ENCODE results near the gene VWA7. TPM values are rescaled to one million over a fixed set of nuclear protein-coding genes. Genes with fewer than 3 reads are reported as not detected.
A peak's percentile ranks its signal among the peaks of the same experiment; 100 is the strongest.

The VWA7 gene
- total RNA-seq, 1 experiment from 2014 or later = 2.5 TPM

DNA sequence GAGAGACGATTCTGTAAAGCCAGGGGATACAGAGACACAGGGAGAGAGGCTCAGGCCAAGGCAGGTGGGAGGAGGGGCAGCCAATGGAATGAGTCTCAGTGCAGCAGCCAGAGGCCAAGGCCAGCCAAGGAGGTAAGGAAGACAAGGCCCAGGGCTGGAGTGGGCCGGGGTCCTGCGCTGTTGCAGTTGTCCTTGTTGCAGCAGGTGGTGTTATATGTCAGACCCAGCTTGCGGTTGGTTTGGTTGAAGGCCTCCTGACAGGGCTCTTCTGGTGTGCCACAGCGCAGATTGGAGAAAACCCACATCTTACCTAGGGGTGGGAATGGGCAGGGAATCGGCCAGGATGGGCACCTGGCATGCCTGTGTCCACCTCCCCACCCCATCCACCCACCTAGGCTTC, 58.1 kb downstream of the VWA7 start:
- H4K91ac ChIP-seq (ENCODE audit: insufficient read length, low read depth, low read length) = no peak overlapping the region
- H4K5ac ChIP-seq (ENCODE audit: insufficient read length, low read depth, low read length) = no peak overlapping the region
- H3K23ac ChIP-seq (ENCODE audit: insufficient read length, low read depth, low read length) = no peak overlapping the region
- no peak overlapping the region for H3K27ac ChIP-seq (ENCODE audit: insufficient read length, low read depth, low read length)
- no peak overlapping the region for H3K4me2 ChIP-seq (ENCODE audit: insufficient read depth, insufficient read length, low read length)
- peak overlapping the region in 2 of 3 experiments; percentile 87 to 90; a peak in 3 of 7 replicates for H3K27ac Mint-ChIP-seq
- H3K27me3 Mint-ChIP-seq (ENCODE audit: low read depth) = no peaks in the 10 kb centered on the region
- TF ChIP-seq, protein P1, sequence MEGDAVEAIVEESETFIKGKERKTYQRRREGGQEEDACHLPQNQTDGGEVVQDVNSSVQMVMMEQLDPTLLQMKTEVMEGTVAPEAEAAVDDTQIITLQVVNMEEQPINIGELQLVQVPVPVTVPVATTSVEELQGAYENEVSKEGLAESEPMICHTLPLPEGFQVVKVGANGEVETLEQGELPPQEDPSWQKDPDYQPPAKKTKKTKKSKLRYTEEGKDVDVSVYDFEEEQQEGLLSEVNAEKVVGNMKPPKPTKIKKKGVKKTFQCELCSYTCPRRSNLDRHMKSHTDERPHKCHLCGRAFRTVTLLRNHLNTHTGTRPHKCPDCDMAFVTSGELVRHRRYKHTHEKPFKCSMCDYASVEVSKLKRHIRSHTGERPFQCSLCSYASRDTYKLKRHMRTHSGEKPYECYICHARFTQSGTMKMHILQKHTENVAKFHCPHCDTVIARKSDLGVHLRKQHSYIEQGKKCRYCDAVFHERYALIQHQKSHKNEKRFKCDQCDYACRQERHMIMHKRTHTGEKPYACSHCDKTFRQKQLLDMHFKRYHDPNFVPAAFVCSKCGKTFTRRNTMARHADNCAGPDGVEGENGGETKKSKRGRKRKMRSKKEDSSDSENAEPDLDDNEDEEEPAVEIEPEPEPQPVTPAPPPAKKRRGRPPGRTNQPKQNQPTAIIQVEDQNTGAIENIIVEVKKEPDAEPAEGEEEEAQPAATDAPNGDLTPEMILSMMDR (conservative IDR thresholded peaks at IDR 0.05) = no peak
- H3K9me3 Mint-ChIP-seq = no peaks in the 10 kb centered on the region
- no peaks in the 10 kb centered on the region for H3K36me3 Mint-ChIP-seq (ENCODE audit: insufficient read depth in 1 of 3, low read depth in 3 of 3)
- no peak overlapping the region for H3K56ac ChIP-seq (ENCODE audit: insufficient read length, low read depth, low read length)
- H2AK5ac ChIP-seq (ENCODE audit: insufficient read length, low read length) = no peak overlapping the region
- no peak overlapping the region for H3K14ac ChIP-seq (ENCODE audit: insufficient read depth, low read length)
- no peak overlapping the region for H3T11ph ChIP-seq (ENCODE audit: low read length)
- no peak overlapping the region for H3K4ac ChIP-seq (ENCODE audit: low read depth, low read length)
- no peak overlapping the region for H2BK15ac ChIP-seq (ENCODE audit: low read depth, low read length)
- no peak overlapping the region for H2AFZ ChIP-seq (ENCODE audit: low read length)
- H4K8ac ChIP-seq (replicated peaks; ENCODE audit: insufficient read length, low read depth, low read length) = no peak overlapping the region
- H4K20me1 ChIP-seq (ENCODE audit: control insufficient read depth, insufficient read depth, insufficient read length) = no peaks in the 10 kb centered on the region
- no peaks in the 10 kb centered on the region for H3K27me3 ChIP-seq (ENCODE audit: insufficient read depth, low read length)
- DNase-seq = no peak
- no peaks in the 10 kb centered on the region for H3K23me2 ChIP-seq (ENCODE audit: insufficient read length, low read depth, low read length, poor library complexity, severe bottlenecking)
- peaks cover 27 to 38% of the 10 kb centered on the region in 2 experiments for H3K4me1 Mint-ChIP-seq
- H2BK5ac ChIP-seq (ENCODE audit: insufficient read length, low read length) = no peak overlapping the region
- peak overlapping the region in 1 of 2 experiments; percentile 13; a peak in 2 of 5 replicates for H3K4me3 Mint-ChIP-seq
- WGBS (ENCODE audit: extremely low coverage, insufficient read length, low lambda C conversion rate) = no CpG with 5 or more reads among the region's 6 CpGs
- H3K79me1 ChIP-seq (ENCODE audit: insufficient read depth, low read depth, low read length, poor library complexity, severe bottlenecking) = no peaks in the 10 kb centered on the region
- no peaks in the 10 kb centered on the region for H3K9me3 ChIP-seq (ENCODE audit: control insufficient read depth, low read depth, low read length)
- H3K4me1 ChIP-seq (ENCODE audit: insufficient read depth, low read length) = peaks cover 10% of the 10 kb centered on the region; the same call in 1 of the 2 replicates
- H3K79me2 ChIP-seq (ENCODE audit: insufficient read depth, low read length) = no peaks in the 10 kb centered on the region
- no peak overlapping the region for H3K18ac ChIP-seq (ENCODE audit: insufficient read length, low read depth, low read length)
- no peak overlapping the region for H2BK20ac ChIP-seq (ENCODE audit: low read depth, low read length, poor library complexity, severe bottlenecking)
- H3K9ac ChIP-seq (ENCODE audit: extremely low read depth, insufficient read length, low read length) = no peak overlapping the region
- no peak overlapping the region for H2BK12ac ChIP-seq (ENCODE audit: insufficient read length, low read depth, low read length)
- no peak overlapping the region for H2BK120ac ChIP-seq (ENCODE audit: low read depth, low read length, poor library complexity, severe bottlenecking)

Measured in H9 (cell line).